GM19035 (cell line): ENCODE results near the gene OR2T2.
"Not testable (repeated sequence)": the region's sequence is repeated elsewhere in the genome, so short reads cannot be mapped to it uniquely, and the experiment has no call there.

Experiments used
- ATAC-seq: cut with Tn5 transposase; IDR thresholded peaks from one replicate; pipeline ENCODE4 v1.9.1; 2021; ENCODE audit not compliant: unreplicated experiment

OR2T2 gene

GRCh38 chr1:248449821-248450465, 4.5 kb downstream of the OR2T2 start:
- not testable (repeated sequence) for ATAC-seq

GRCh38 chr1:248450466-248451145, 5.2 kb downstream of the OR2T2 start:
- peak; percentile 58 for ATAC-seq

GRCh38 chr1:248453619-248454018, 8.2 kb downstream of the OR2T2 start:
- not testable (repeated sequence) for ATAC-seq

GRCh38 chr1:248455045-248455444, 9.6 kb downstream of the OR2T2 start:
- not testable (repeated sequence) for ATAC-seq

GRCh38 chr1:248456635-248457034, 11.2 kb downstream of the OR2T2 start:
- not testable (repeated sequence) for ATAC-seq

GRCh38 chr1:248459117-248459516, 13.7 kb downstream of the OR2T2 start:
- not testable (repeated sequence) for ATAC-seq

- ATAC-seq = no peak
Observed at GRCh38 chr1:248471154-248471553, 25.7 kb downstream of the OR2T2 start.

GRCh38 chr1:248472111-248472510, 26.7 kb downstream of the OR2T2 start:
- ATAC-seq = not testable (repeated sequence)

GRCh38 chr1:248473051-248473450, 27.6 kb downstream of the OR2T2 start, which contains the start of gene OR2T3:
OR2T3 (plus strand) TSS chr1:248473351; CDS start chr1:248473351, 0 bp downstream.
- ATAC-seq = not testable (repeated sequence)

- peak; percentile 80 for ATAC-seq
Observed at GRCh38 chr1:248475660-248476059, 30.2 kb downstream of the OR2T2 start.

- peak; percentile 90 for ATAC-seq
Observed at GRCh38 chr1:248481686-248482579, 36.5 kb downstream of the OR2T2 start.

- not testable (repeated sequence) for ATAC-seq
Observed at GRCh38 chr1:248488289-248488688, 42.9 kb downstream of the OR2T2 start, which contains the start of gene OR2T5. OR2T5 (plus strand) TSS chr1:248488589; CDS start chr1:248488589, 0 bp downstream.

GRCh38 chr1:248496661-248497060, 51.2 kb downstream of the OR2T2 start:
- ATAC-seq = not testable (repeated sequence)

- ATAC-seq = not testable (repeated sequence)
Observed at GRCh38 chr1:248500305-248501035, 55.0 kb downstream of the OR2T2 start.
